ENCODE measurements around the gene PCDHA3.

PCDHA3 gene

GRCh38 chr5:140764177-140764973 lies 36.5 kb upstream of the PCDHA3 start:
- ATAC-seq, result no peak
- TF ChIP-seq POU6F1 (CRISPR knock-in tag; IDR thresholded peaks at IDR 0.05; ENCODE audit: borderline replicate concordance, low read depth) (no peak), ZFP3 (CRISPR knock-in tag; IDR thresholded peaks at IDR 0.05) (no peak), ZNF70 (CRISPR knock-in tag; IDR thresholded peaks at IDR 0.05) (no peak), PPARA (CRISPR knock-in tag; IDR thresholded peaks at IDR 0.05; ENCODE audit: borderline replicate concordance) (no peak), ESRRG (CRISPR knock-in tag; IDR thresholded peaks at IDR 0.05) (no peak), TCF4 (CRISPR knock-in tag; IDR thresholded peaks at IDR 0.05; ENCODE audit: borderline replicate concordance) (no peak), TOX (CRISPR knock-in tag; IDR thresholded peaks at IDR 0.05; ENCODE audit: borderline replicate concordance) (no peak), ZFP30 (CRISPR knock-in tag; IDR thresholded peaks at IDR 0.05) (no peak), OSR1 (CRISPR knock-in tag; IDR thresholded peaks at IDR 0.05) (no peak)

- TF ChIP-seq OSR1 (CRISPR knock-in tag; IDR thresholded peaks at IDR 0.05), result no peak
- TF ChIP-seq BACH2 (CRISPR knock-in tag; IDR thresholded peaks at IDR 0.05; ENCODE audit: borderline replicate concordance), result no peak
- no peak for TF ChIP-seq ISL1 (CRISPR knock-in tag; IDR thresholded peaks at IDR 0.05)
- no peak for TF ChIP-seq ZFP30 (CRISPR knock-in tag; IDR thresholded peaks at IDR 0.05)
- no peak for TF ChIP-seq ZC3H10 (CRISPR knock-in tag; IDR thresholded peaks at IDR 0.05)
- no peak for TF ChIP-seq ZFP3 (CRISPR knock-in tag; IDR thresholded peaks at IDR 0.05)
- TF ChIP-seq ZNF565 (CRISPR knock-in tag; conservative IDR thresholded peaks at IDR 0.05; ENCODE audit: low read depth), result no peak
- TF ChIP-seq RARB (CRISPR knock-in tag; IDR thresholded peaks at IDR 0.05), result no peak
- no peak for TF ChIP-seq TSHZ2 (CRISPR knock-in tag; IDR thresholded peaks at IDR 0.05)
- ATAC-seq, result no peak
Observed at GRCh38 chr5:140767444-140767843, 33.4 kb upstream of the PCDHA3 start.

GRCh38 chr5:140780512-140780911 lies 20.3 kb upstream of the PCDHA3 start:
- no peak for ATAC-seq
- no peak for TF ChIP-seq PPARA (CRISPR knock-in tag; IDR thresholded peaks at IDR 0.05; ENCODE audit: borderline replicate concordance)
- TF ChIP-seq ISL1 (CRISPR knock-in tag; IDR thresholded peaks at IDR 0.05), result no peak
- TF ChIP-seq TSHZ2 (CRISPR knock-in tag; IDR thresholded peaks at IDR 0.05), result no peak
- no peak for TF ChIP-seq CSRNP3 (CRISPR knock-in tag; IDR thresholded peaks at IDR 0.05)
- no peak for TF ChIP-seq CSDC2 (CRISPR knock-in tag; IDR thresholded peaks at IDR 0.05)
- TF ChIP-seq GLIS3 (CRISPR knock-in tag; IDR thresholded peaks at IDR 0.05), result no peak
- TF ChIP-seq PATZ1 (CRISPR knock-in tag; IDR thresholded peaks at IDR 0.05; ENCODE audit: borderline replicate concordance), result no peak
- no peak for TF ChIP-seq RARB (CRISPR knock-in tag; IDR thresholded peaks at IDR 0.05)
- no peak for TF ChIP-seq CREB5 (CRISPR knock-in tag; IDR thresholded peaks at IDR 0.05; ENCODE audit: low read depth)
- TF ChIP-seq ARNTL (CRISPR knock-in tag; IDR thresholded peaks at IDR 0.05; ENCODE audit: borderline replicate concordance, low read depth), result no peak
- TF ChIP-seq BACH2 (CRISPR knock-in tag; IDR thresholded peaks at IDR 0.05; ENCODE audit: borderline replicate concordance), result no peak
- TF ChIP-seq TOX (CRISPR knock-in tag; IDR thresholded peaks at IDR 0.05; ENCODE audit: borderline replicate concordance), result no peak
- no peak for TF ChIP-seq ZC3H10 (CRISPR knock-in tag; IDR thresholded peaks at IDR 0.05)
